ENCODE results near the gene FILIP1. TPM values are rescaled to one million over a fixed set of nuclear protein-coding genes. Genes with fewer than 3 reads are reported as not detected.

FILIP1 gene
- total RNA-seq, 2 experiments from 2014 or later = not detected

GRCh38 chr6:75262716-75263400 lies 230.7 kb downstream of the FILIP1 start:
- Histone ChIP-seq H3K4me2 (ENCODE audit: low read length) (no peak overlapping the region), H2AFZ (ENCODE audit: low read length) (no peak overlapping the region), H4K20me1 (ENCODE audit: insufficient read depth, low read length) (0 out of 2 replicates have a peak, but pooled peaks cover 13% of the 10 kb centered on the region), H3K27ac (ENCODE audit: low read depth, low read length, poor library complexity, severe bottlenecking) (no peak overlapping the region), H3K9me3 (ENCODE audit: low read length) (no peaks in the 10 kb centered on the region), H3K9me2 (ENCODE audit: insufficient read depth, low read length) (no peaks in the 10 kb centered on the region), H3K4me3 (ENCODE audit: low read depth, low read length, poor library complexity, severe bottlenecking) (no peak overlapping the region), H3K36me3 (ENCODE audit: insufficient read depth, low read length) (peaks cover 72% of the 10 kb centered on the region), H3K4me1 (ENCODE audit: insufficient read depth, low read length, poor library complexity, severe bottlenecking) (no peaks in the 10 kb centered on the region), H3K79me2 (ENCODE audit: insufficient read depth, low read depth, low read length) (peaks cover 26% of the 10 kb centered on the region; the same call in 1 of the 2 replicates)
- intact Hi-C loops (cut with micrococcal nuclease; ENCODE audit: unreplicated experiment) = no loop called here
- TF ChIP-seq CTCF (conservative IDR thresholded peaks at IDR 0.05; ENCODE audit: low read length) = no peak
- ChIA-PET POLR2A (interaction anchor here (0.6 to 1.2 kb wide), 3 partner anchors 10 to 377 kb away, joined by 3 to 9 read pairs (median 6); no protein-coding TSS in a partner anchor), CTCF (ENCODE audit: unreplicated experiment) (interaction anchor here (0.6 kb wide), 2 partner anchors 10 to 11 kb away, joined by 3 read pairs; no protein-coding TSS in a partner anchor)
- no peak for DNase-seq (ENCODE audit: low spot score)
- no TSS peak for BruUV-seq (replicated peaks)

- Histone ChIP-seq H3K79me2 (ENCODE audit: insufficient read depth, low read depth, low read length) (peaks cover 14% of the 10 kb centered on the region; the same call in 1 of the 2 replicates), H2AFZ (ENCODE audit: low read length) (no peak overlapping the region), H3K4me3 (ENCODE audit: low read depth, low read length, poor library complexity, severe bottlenecking) (no peak overlapping the region), H3K27ac (ENCODE audit: low read depth, low read length, poor library complexity, severe bottlenecking) (no peak overlapping the region), H3K4me1 (ENCODE audit: insufficient read depth, low read length, poor library complexity, severe bottlenecking) (no peaks in the 10 kb centered on the region), H3K9me2 (ENCODE audit: insufficient read depth, low read length) (no peaks in the 10 kb centered on the region), H3K36me3 (ENCODE audit: insufficient read depth, low read length) (peaks cover 87% of the 10 kb centered on the region), H3K4me2 (ENCODE audit: low read length) (no peak overlapping the region), H3K9me3 (ENCODE audit: low read length) (no peaks in the 10 kb centered on the region), H4K20me1 (ENCODE audit: insufficient read depth, low read length) (0 out of 2 replicates have a peak, but pooled peaks cover 8% of the 10 kb centered on the region)
- BruUV-seq (replicated peaks) = no TSS peak
- TF ChIP-seq CTCF (conservative IDR thresholded peaks at IDR 0.05; ENCODE audit: low read length) = no peak
- no peak for TF ChIP-seq EZH2phosphoT487 (IDR thresholded peaks at IDR 0.05; ENCODE audit: borderline replicate concordance, low read depth, low read length)
- DNase-seq (ENCODE audit: low spot score) = no peak
- CTCF ChIA-PET (ENCODE audit: unreplicated experiment) = no interaction called here
- POLR2A ChIA-PET = interaction anchor here (0.6 kb wide), 1 partner anchor 111 kb away, joined by 3 read pairs; no protein-coding TSS in a partner anchor
- intact Hi-C loops (cut with micrococcal nuclease; ENCODE audit: unreplicated experiment) = no loop called here
Observed at GRCh38 chr6:75261299-75261698, 232.3 kb downstream of the FILIP1 start.

Measured in OCI-LY7 (cell line).